GM18951 (cell line): Measurements from ENCODE around the gene ZNF501.

Experiments used
- POLR2A ChIP-seq: IDR thresholded peaks from 4 replicates; pipeline ENCODE4 v1.6.1; 2011; ENCODE audit warnings: mild to moderate bottlenecking; ENCODE audit not compliant: insufficient read length, insufficient read depth; ENCODE audit errors: extremely low read depth
- in situ Hi-C: fragments of 300-500 bp; cut with MboI; formaldehyde crosslinking; loops from one replicate; pipeline ENCODE4 v1.12.0; 2022; ENCODE audit warnings: low sequenced_read_pairs, mixed read lengths, inconsistent platforms; ENCODE audit not compliant: unreplicated experiment

Gene ZNF501

GRCh38 chr3:44762170-44762677 lies 32.8 kb downstream of the ZNF501 start:
- in situ Hi-C loops = no loop called here
- no peak for TF ChIP-seq POLR2A

DNA sequence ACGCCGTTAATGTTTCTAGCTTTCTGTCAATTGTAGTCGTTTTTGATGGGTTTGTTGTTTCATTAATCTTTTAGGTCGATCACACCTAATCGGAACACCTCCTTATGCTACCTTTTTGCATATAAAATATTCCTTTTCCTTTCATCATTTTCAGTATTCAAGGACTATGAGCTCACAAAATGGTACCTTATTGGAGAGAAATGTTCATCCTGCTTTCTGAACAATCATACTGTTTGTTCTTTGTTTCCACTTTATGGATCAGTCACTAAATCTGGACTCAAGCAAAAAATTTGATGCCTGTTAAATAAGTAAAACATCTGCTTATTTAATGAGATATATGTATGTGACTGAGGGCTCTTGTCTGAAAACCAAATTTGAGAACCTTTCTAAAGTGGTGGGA lies 33.3 kb downstream of the ZNF501 start:
- TF ChIP-seq POLR2A = no peak
- in situ Hi-C loops = no loop called here

- TF ChIP-seq POLR2A = no peak
- in situ Hi-C loops = no loop called here
Measured at GRCh38 chr3:44764248-44764647, 34.8 kb downstream of the ZNF501 start.

GRCh38 chr3:44771424-44772098 lies 42.1 kb downstream of the ZNF501 start:
- no peak for TF ChIP-seq POLR2A
- in situ Hi-C loops = no loop called here

GRCh38 chr3:44772099-44772442 lies 42.6 kb downstream of the ZNF501 start:
- in situ Hi-C loops = no loop called here
- no peak for TF ChIP-seq POLR2A

DNA sequence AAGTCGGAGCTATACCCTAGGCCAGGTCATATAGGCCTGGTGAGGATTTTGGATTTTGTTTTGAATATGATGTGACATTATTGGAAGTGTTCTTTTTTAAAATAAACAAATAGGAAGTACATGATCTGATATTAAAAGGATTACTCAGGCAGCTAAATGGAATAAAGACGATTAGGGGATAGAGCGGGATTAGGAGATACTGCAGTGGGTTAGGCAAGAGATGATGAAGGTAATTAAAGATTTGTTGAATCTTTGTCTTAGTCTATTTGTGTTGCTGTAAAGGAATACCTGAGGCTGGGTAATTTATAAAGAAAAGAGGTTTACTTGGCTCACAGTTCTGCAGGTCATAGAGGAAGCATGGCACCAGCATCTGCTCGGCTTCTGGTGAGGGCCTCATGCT lies 53.5 kb downstream of the ZNF501 start:
- TF ChIP-seq POLR2A = no peak
- in situ Hi-C loops = no loop called here
